ENCODE measurements around the gene WDR46.
A peak's percentile ranks its signal among the peaks of the same experiment; 100 is the strongest.

WDR46 gene

DNA sequence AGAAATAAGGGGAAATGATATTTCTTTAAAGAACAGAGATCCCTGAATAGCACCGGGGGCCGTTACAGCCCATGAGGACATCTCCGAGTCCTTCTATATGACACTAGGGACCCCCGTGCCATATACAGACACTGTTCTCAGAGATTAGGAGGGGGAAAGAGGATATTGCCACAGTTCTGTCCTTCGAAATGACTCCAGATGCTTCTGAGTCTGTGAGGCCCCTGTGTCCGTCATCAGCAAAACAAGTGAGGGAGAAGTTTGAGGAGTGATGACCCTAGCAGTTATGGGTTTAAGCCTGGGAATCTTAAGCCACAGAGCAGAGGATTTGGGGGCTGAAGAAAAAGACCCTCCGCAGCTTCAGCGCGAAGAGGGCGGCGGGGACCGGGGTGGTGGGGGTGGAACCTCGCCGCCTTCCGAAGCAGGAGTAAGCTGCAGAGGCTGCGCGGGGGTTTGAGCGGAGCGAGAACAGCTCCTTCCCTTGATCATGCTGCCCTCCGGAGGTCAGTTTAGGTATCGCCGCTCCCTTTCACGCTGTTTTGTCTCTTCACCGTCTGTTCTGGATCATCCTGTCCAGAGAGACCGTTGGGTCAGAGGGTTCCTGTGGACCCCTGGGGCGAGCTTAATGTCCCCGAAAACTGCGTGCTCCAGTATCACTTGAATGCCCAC lies 40.9 kb downstream of the WDR46 start:
- peak; percentile 69 to 82 (median 77) for DNase-seq

GRCh38 chr6:33243476-33243875 lies 45.6 kb downstream of the WDR46 start:
- H3K4me3 ChIP-seq (ENCODE audit: insufficient read depth, low read depth, low read length, poor library complexity, severe bottlenecking), result no peak overlapping the region
- H3K27me3 ChIP-seq (replicated peaks; ENCODE audit: control insufficient read depth, insufficient read depth, low read length, poor library complexity, severe bottlenecking), result no peaks in the 10 kb centered on the region
- H3K9me3 ChIP-seq (ENCODE audit: control insufficient read depth, low read length), result no peaks in the 10 kb centered on the region
- peaks cover 6% of the 10 kb centered on the region for H3K4me1 ChIP-seq (ENCODE audit: control insufficient read depth, insufficient read depth, low read length, poor library complexity, severe bottlenecking)
- no peak for DNase-seq
- H3K27ac ChIP-seq (ENCODE audit: insufficient read depth, low read length, poor library complexity, severe bottlenecking), result no peak overlapping the region
- H3K36me3 ChIP-seq (ENCODE audit: control insufficient read depth, insufficient read depth, low read length), result no peaks in the 10 kb centered on the region

More for the DNA sequence above, 40.9 kb downstream of the WDR46 start:
- peak overlapping the region; percentile 60 for H3K4me3 ChIP-seq (ENCODE audit: insufficient read depth, low read depth, low read length, poor library complexity, severe bottlenecking)
- no peaks in the 10 kb centered on the region for H3K27me3 ChIP-seq (replicated peaks; ENCODE audit: control insufficient read depth, insufficient read depth, low read length, poor library complexity, severe bottlenecking)
- H3K27ac ChIP-seq (ENCODE audit: insufficient read depth, low read length, poor library complexity, severe bottlenecking), result peak overlapping the region; percentile 95
- peaks cover 24% of the 10 kb centered on the region for H3K4me1 ChIP-seq (ENCODE audit: control insufficient read depth, insufficient read depth, low read length, poor library complexity, severe bottlenecking)
- no peaks in the 10 kb centered on the region for H3K9me3 ChIP-seq (ENCODE audit: control insufficient read depth, low read length)
- peaks cover 4% of the 10 kb centered on the region for H3K36me3 ChIP-seq (ENCODE audit: control insufficient read depth, insufficient read depth, low read length)

DNA sequence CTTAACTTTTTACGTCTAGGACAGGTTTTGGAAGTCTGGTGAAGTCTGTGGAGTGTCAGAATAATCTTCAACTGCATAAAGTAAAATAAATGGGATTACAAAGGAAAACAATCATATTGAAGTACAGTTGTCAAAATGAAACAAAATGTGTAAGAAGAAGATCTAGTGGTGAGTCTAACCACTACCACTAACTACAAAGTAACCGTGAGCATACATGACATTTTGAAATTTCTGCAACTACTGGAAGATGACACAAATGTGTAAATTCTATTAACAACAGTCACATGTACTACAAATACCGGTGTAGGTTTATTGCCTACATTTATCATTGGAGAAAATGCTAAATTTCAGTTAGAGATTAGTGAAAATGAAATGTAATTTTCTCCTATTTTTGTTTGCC lies 47.1 kb downstream of the WDR46 start:
- H3K9me3 ChIP-seq (ENCODE audit: control insufficient read depth, low read length), result no peaks in the 10 kb centered on the region
- H3K36me3 ChIP-seq (ENCODE audit: control insufficient read depth, insufficient read depth, low read length), result no peaks in the 10 kb centered on the region
- H3K4me3 ChIP-seq (ENCODE audit: insufficient read depth, low read depth, low read length, poor library complexity, severe bottlenecking), result no peak overlapping the region
- DNase-seq, result no peak
- H3K27ac ChIP-seq (ENCODE audit: insufficient read depth, low read length, poor library complexity, severe bottlenecking), result no peak overlapping the region
- no peaks in the 10 kb centered on the region for H3K27me3 ChIP-seq (replicated peaks; ENCODE audit: control insufficient read depth, insufficient read depth, low read length, poor library complexity, severe bottlenecking)
- no peaks in the 10 kb centered on the region for H3K4me1 ChIP-seq (ENCODE audit: control insufficient read depth, insufficient read depth, low read length, poor library complexity, severe bottlenecking)

DNA sequence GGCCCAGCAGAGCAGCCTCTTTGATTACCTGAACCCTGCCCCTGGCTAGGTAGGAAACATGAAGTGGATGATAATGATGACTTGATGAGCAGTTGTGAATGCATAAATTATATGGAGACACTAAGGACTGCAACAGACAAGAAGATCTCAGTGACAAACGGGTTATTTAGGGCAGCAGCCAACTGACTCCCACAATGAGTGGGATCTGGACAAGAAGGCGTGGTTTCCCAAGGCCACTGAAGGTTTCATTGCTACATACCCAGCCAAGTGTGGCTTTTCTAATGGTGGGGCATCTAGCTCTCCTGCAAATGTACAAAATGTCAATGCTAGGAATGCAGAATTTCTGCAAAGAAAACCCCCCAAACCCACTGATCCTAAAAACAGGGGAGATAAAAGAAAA lies 51.3 kb downstream of the WDR46 start:
- Histone ChIP-seq H3K4me3 (ENCODE audit: insufficient read depth, low read depth, low read length, poor library complexity, severe bottlenecking) (no peak overlapping the region), H3K27me3 (replicated peaks; ENCODE audit: control insufficient read depth, insufficient read depth, low read length, poor library complexity, severe bottlenecking) (peaks cover 3% of the 10 kb centered on the region), H3K9me3 (ENCODE audit: control insufficient read depth, low read length) (no peaks in the 10 kb centered on the region), H3K36me3 (ENCODE audit: control insufficient read depth, insufficient read depth, low read length) (no peaks in the 10 kb centered on the region), H3K4me1 (ENCODE audit: control insufficient read depth, insufficient read depth, low read length, poor library complexity, severe bottlenecking) (no peaks in the 10 kb centered on the region), H3K27ac (ENCODE audit: insufficient read depth, low read length, poor library complexity, severe bottlenecking) (no peak overlapping the region)
- DNase-seq, result no peak

DNA sequence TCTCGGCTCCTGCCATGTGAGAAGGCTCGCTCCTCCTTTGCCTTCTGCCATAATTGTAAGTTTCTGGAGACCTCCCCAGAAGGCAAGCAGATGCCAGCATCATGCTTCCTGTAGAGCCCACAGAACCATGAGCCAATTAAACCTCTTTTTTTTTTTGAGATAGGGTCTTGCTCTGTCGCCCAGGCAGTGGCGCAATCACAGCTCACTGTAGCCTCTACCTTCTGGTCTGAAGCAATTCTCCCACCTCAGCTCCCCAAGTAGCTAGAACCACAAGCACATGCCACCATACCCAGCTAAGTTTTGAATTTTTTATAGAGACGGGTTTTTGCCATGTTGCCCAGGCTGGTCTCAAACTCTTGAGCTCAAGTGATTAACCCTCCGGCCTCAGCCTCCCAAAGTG lies 52.2 kb downstream of the WDR46 start:
- Histone ChIP-seq H3K4me3 (ENCODE audit: insufficient read depth, low read depth, low read length, poor library complexity, severe bottlenecking) (no peak overlapping the region), H3K9me3 (ENCODE audit: control insufficient read depth, low read length) (no peaks in the 10 kb centered on the region), H3K36me3 (ENCODE audit: control insufficient read depth, insufficient read depth, low read length) (no peaks in the 10 kb centered on the region), H3K27me3 (replicated peaks; ENCODE audit: control insufficient read depth, insufficient read depth, low read length, poor library complexity, severe bottlenecking) (peaks cover 3% of the 10 kb centered on the region), H3K4me1 (ENCODE audit: control insufficient read depth, insufficient read depth, low read length, poor library complexity, severe bottlenecking) (no peaks in the 10 kb centered on the region), H3K27ac (ENCODE audit: insufficient read depth, low read length, poor library complexity, severe bottlenecking) (no peak overlapping the region)
- DNase-seq, result no peak

DNA sequence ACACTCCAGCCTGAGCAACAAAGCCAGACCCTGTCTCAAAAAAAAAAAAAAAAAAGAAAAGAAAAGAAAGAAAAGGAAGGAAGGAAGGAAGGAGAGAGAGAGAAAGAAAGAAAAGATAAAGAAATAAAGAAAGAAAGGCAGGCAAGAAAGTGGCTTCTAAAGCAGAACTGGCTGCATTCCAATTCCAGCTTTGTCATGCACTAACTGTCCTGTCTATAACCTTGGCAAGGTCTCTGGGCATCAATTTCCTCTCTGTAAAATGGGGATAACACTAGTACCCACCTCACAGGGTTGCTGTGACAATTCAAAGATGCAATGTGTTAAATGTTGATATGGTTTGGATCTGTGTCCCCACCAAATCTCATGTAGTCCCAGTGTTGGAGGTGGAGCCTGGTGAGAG lies 52.7 kb downstream of the WDR46 start:
- no peak for DNase-seq
- Histone ChIP-seq H3K4me3 (ENCODE audit: insufficient read depth, low read depth, low read length, poor library complexity, severe bottlenecking) (no peak overlapping the region), H3K36me3 (ENCODE audit: control insufficient read depth, insufficient read depth, low read length) (no peaks in the 10 kb centered on the region), H3K27me3 (replicated peaks; ENCODE audit: control insufficient read depth, insufficient read depth, low read length, poor library complexity, severe bottlenecking) (peaks cover 3% of the 10 kb centered on the region), H3K27ac (ENCODE audit: insufficient read depth, low read length, poor library complexity, severe bottlenecking) (no peak overlapping the region), H3K4me1 (ENCODE audit: control insufficient read depth, insufficient read depth, low read length, poor library complexity, severe bottlenecking) (no peaks in the 10 kb centered on the region), H3K9me3 (ENCODE audit: control insufficient read depth, low read length) (no peaks in the 10 kb centered on the region)

- H3K27ac ChIP-seq (ENCODE audit: insufficient read depth, low read length, poor library complexity, severe bottlenecking), result no peak overlapping the region
- H3K4me3 ChIP-seq (ENCODE audit: insufficient read depth, low read depth, low read length, poor library complexity, severe bottlenecking), result no peak overlapping the region
- H3K9me3 ChIP-seq (ENCODE audit: control insufficient read depth, low read length), result no peaks in the 10 kb centered on the region
- DNase-seq, result no peak
- H3K27me3 ChIP-seq (replicated peaks; ENCODE audit: control insufficient read depth, insufficient read depth, low read length, poor library complexity, severe bottlenecking), result peaks cover 3% of the 10 kb centered on the region
- no peaks in the 10 kb centered on the region for H3K4me1 ChIP-seq (ENCODE audit: control insufficient read depth, insufficient read depth, low read length, poor library complexity, severe bottlenecking)
- no peaks in the 10 kb centered on the region for H3K36me3 ChIP-seq (ENCODE audit: control insufficient read depth, insufficient read depth, low read length)
Observed at GRCh38 chr6:33235221-33235634, 53.8 kb downstream of the WDR46 start.
